ENCODE results near the gene PTGDS.

The PTGDS gene

DNA sequence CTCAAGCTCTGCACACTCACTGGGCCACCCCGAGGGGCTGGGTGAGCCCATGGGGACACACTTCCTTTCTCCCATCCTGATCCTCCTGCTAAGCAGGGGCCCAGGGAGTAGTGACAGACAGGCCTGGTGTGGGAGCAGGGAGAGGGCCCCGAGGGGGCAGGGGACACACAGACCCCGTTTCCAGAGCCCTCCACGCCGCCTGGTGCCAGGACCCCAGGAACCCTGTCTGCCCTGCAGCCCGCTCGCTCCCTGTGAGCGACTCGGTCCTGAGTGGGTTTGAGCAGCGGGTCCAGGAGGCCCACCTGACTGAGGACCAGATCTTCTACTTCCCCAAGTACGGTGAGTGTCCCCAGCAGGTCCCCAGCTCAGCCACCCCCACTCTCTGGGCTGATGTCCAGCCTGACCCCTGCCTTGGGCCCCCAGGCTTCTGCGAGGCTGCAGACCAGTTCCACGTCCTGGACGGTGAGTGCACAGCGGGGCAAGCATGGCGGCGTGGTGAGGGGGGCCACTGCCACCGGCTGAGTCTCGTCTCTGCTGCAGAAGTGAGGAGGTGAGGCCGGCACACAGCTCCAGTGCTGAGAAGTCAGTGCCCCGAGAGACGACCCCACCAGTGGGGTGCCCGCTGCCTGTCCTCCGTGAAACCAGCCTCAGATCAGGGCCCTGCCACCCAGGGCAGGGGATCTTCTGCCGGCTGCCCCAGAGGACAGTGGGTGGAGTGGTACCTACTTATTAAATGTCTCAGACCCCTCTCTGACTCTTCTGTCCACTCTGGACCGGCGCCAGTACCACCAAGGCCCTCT lies 30.9 kb upstream of the PTGDS start:
- TF ChIP-seq EZH2 (IDR thresholded peaks at IDR 0.05; ENCODE audit: borderline replicate concordance, low read depth, low read length, severe bottlenecking) = no peak
- no peak for ATAC-seq (ENCODE audit: insufficient read depth, low read depth)
- peaks cover 15% of the 10 kb centered on the region for H3K36me3 ChIP-seq (ENCODE audit: insufficient read depth, low read length)
- peaks cover 13% of the 10 kb centered on the region for H4K20me1 ChIP-seq (ENCODE audit: insufficient read depth, low read length)
- no peak overlapping the region for H3K4me2 ChIP-seq (ENCODE audit: insufficient read depth, low read length)
- DNase-seq = no peak
- H3K79me2 ChIP-seq (ENCODE audit: insufficient read depth, low read length) = peaks cover 20% of the 10 kb centered on the region
- no peak overlapping the region for H2AFZ ChIP-seq (ENCODE audit: low read depth, low read length)
- no peak overlapping the region for H3K4me3 ChIP-seq (ENCODE audit: low read depth in 1 of 2, low read length in 2 of 2)
- peaks cover 45% of the 10 kb centered on the region for H3K4me1 ChIP-seq (ENCODE audit: insufficient read depth, low read length)
- H3K9me3 ChIP-seq (ENCODE audit: insufficient read depth, low read length, severe bottlenecking) = no peaks in the 10 kb centered on the region
- H3K27ac ChIP-seq (ENCODE audit: low read length) = no peak overlapping the region
- H3K27me3 ChIP-seq (ENCODE audit: insufficient read depth, low read length, poor library complexity) = no peaks in the 10 kb centered on the region
- H3K9ac ChIP-seq (ENCODE audit: low read depth, low read length) = no peak overlapping the region

DNA sequence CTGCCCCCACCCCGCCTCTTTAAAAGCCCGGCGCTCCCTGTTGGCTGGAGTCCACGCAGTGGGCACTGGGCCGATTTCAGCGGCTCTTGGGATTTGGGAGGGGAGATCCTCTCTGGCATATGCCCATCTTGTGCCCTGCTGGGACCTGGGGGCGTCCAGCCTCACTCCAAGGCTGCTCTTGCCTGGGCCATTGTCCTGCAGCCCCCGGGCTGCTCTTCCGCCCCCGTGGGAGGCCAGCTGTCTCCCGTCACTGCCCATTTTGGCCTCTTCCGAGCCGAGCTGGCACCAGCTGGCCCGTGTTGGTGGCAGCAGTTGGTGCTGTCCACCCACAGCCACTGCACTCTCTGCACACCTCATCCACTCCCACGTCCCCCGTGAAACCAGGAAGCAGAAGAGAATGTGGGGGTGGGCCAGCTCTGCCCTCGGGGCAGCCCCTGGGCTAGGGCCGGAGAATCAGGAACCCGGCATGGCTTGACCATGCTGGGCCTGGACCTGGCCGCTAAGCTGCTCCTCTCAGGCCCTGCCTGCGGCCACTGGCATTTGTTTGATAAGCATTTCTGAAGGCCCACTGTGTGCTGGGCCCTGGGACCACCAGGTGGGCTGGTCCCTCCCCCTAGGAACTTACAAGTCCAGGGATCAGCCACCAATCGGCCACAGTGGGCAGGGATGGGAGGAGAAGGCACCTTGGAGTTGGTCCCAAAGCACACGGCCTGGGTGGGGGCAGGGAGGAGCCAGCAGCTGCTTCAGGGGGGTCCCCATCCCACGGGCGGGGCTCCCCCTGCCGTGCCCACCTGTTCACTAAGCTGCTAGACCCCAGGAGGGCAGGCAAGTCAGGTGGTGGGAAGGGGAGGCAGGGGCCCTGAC lies 30.0 kb upstream of the PTGDS start:
- DNase-seq (no peak), ATAC-seq (ENCODE audit: insufficient read depth, low read depth) (no peak)
- H3K27ac ChIP-seq (ENCODE audit: low read length) = no peak overlapping the region
- TF ChIP-seq EZH2 (IDR thresholded peaks at IDR 0.05; ENCODE audit: borderline replicate concordance, low read depth, low read length, severe bottlenecking) = no peak
- TF ChIP-seq, protein P1, sequence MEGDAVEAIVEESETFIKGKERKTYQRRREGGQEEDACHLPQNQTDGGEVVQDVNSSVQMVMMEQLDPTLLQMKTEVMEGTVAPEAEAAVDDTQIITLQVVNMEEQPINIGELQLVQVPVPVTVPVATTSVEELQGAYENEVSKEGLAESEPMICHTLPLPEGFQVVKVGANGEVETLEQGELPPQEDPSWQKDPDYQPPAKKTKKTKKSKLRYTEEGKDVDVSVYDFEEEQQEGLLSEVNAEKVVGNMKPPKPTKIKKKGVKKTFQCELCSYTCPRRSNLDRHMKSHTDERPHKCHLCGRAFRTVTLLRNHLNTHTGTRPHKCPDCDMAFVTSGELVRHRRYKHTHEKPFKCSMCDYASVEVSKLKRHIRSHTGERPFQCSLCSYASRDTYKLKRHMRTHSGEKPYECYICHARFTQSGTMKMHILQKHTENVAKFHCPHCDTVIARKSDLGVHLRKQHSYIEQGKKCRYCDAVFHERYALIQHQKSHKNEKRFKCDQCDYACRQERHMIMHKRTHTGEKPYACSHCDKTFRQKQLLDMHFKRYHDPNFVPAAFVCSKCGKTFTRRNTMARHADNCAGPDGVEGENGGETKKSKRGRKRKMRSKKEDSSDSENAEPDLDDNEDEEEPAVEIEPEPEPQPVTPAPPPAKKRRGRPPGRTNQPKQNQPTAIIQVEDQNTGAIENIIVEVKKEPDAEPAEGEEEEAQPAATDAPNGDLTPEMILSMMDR (IDR thresholded peaks at IDR 0.05; ENCODE audit: borderline replicate concordance, extremely low read depth, low read length, poor library complexity, severe bottlenecking) = no peak
- H3K4me3 ChIP-seq (ENCODE audit: low read depth in 1 of 2, low read length in 2 of 2) = no peak overlapping the region
- H2AFZ ChIP-seq (ENCODE audit: low read depth, low read length) = no peak overlapping the region
- peaks cover 13% of the 10 kb centered on the region for H4K20me1 ChIP-seq (ENCODE audit: insufficient read depth, low read length)
- H3K9me3 ChIP-seq (ENCODE audit: insufficient read depth, low read length, severe bottlenecking) = no peaks in the 10 kb centered on the region
- H3K4me1 ChIP-seq (ENCODE audit: insufficient read depth, low read length) = peaks cover 39% of the 10 kb centered on the region
- H3K79me2 ChIP-seq (ENCODE audit: insufficient read depth, low read length) = peaks cover 19% of the 10 kb centered on the region
- no peak overlapping the region for H3K4me2 ChIP-seq (ENCODE audit: insufficient read depth, low read length)
- no peak overlapping the region for H3K9ac ChIP-seq (ENCODE audit: low read depth, low read length)
- no peaks in the 10 kb centered on the region for H3K27me3 ChIP-seq (ENCODE audit: insufficient read depth, low read length, poor library complexity)
- H3K36me3 ChIP-seq (ENCODE audit: insufficient read depth, low read length) = peaks cover 7% of the 10 kb centered on the region

DNA sequence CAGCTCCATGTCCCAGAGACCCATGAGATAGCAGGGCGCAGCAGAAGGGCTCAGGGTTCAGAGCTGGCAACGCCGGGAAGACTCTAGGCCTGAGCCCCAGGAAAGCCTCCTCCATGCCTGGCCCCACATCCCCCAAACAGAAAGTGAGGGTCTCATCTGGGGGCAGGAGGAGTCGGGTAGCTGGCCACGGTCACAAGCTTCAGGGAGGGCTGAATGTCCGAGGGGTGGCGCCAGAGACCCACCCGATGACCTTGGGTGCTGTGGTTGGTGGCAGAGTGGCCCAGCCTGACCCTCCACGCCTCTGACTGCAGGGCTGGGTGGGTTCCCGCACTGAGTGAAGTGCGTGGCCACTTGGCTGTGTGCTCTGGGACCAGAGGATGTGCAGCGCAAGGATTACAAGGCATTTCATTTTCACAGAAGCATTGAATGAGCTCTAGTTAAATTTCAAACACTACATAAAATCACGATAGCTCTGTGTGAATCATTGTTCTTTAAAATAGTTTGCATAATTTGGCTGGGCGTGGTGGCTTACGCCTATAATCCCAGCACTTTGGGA lies 29.3 kb upstream of the PTGDS start:
- peaks cover 6% of the 10 kb centered on the region for H4K20me1 ChIP-seq (ENCODE audit: insufficient read depth, low read length)
- peaks cover 32% of the 10 kb centered on the region for H3K4me1 ChIP-seq (ENCODE audit: insufficient read depth, low read length)
- no peaks in the 10 kb centered on the region for H3K9me3 ChIP-seq (ENCODE audit: insufficient read depth, low read length, severe bottlenecking)
- H3K4me3 ChIP-seq (ENCODE audit: low read depth in 1 of 2, low read length in 2 of 2) = no peak overlapping the region
- no peak overlapping the region for H3K27ac ChIP-seq (ENCODE audit: low read length)
- H3K9ac ChIP-seq (ENCODE audit: low read depth, low read length) = no peak overlapping the region
- H3K27me3 ChIP-seq (ENCODE audit: insufficient read depth, low read length, poor library complexity) = no peaks in the 10 kb centered on the region
- TF ChIP-seq, protein P1 (IDR thresholded peaks at IDR 0.05; ENCODE audit: borderline replicate concordance, extremely low read depth, low read length, poor library complexity, severe bottlenecking) = peak; percentile 14
- no peak for TF ChIP-seq EZH2 (IDR thresholded peaks at IDR 0.05; ENCODE audit: borderline replicate concordance, low read depth, low read length, severe bottlenecking)
- H3K4me2 ChIP-seq (ENCODE audit: insufficient read depth, low read length) = no peak overlapping the region
- no peaks in the 10 kb centered on the region; the same call in 1 of the 2 replicates for H3K36me3 ChIP-seq (ENCODE audit: insufficient read depth, low read length)
- ATAC-seq (ENCODE audit: insufficient read depth, low read depth) (no peak), DNase-seq (no peak)
- no peak overlapping the region for H2AFZ ChIP-seq (ENCODE audit: low read depth, low read length)
- H3K79me2 ChIP-seq (ENCODE audit: insufficient read depth, low read length) = peaks cover 13% of the 10 kb centered on the region

All from DND-41 (cell line).